ENCODE measurements around the gene GRP.

DNA sequence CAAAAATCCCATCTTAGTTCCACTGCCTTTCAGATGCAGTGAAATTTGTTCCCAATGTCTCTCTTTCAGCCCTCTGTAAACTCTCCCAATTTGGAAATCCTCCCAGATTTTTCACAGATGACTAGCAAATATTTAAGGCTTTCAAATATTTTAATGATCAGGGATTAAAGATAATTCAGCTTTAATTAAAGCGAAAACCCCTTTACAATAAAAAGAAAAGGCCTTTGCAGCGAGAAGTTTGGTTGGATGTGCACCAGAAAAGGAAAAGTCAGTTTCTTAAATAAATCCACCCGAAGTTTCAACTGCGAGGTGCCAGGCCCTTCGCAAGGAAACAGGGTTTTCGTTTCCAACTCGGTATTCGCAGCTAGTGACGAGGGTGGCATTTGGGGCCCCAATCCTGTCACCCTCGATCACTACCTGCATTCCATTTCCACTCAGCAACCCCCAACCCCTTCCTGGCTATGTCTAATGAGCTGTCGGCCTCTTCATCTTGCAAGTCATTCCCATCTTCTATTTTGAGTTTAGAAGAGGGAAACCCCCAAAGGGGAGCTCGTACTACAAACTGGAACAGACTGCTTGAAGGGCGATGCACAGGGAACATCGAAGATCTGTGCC is 51.8 kb downstream of the GRP start:
- TF ChIP-seq CTCF (IDR thresholded peaks at IDR 0.05) (no peak), POLR2A (IDR thresholded peaks at IDR 0.05) (no peak), POLR2AphosphoS5 (IDR thresholded peaks at IDR 0.05) (no peak)

Data from gastroesophageal sphincter (tissue), 3 donors.